Testis (tissue), 3 donors: ENCODE results near the gene PHAX. TPM values are rescaled to one million over a fixed set of nuclear protein-coding genes. Genes with fewer than 3 reads are reported as not detected.
"Not testable (repeated sequence)": the region's sequence is repeated elsewhere in the genome, so short reads cannot be mapped to it uniquely, and the experiment has no call there.

Experiments used
- DNase-seq: peaks from one replicate; pipeline ENCODE4 v3.0.0-alpha.2; 2019
- H3K27ac ChIP-seq, 2 donors: fragments of 200-600 bp; sonication (generic); one replicate each; pipeline ENCODE4 v1.5.1; 2019
- H3K27me3 ChIP-seq: fragments of 200-600 bp; sonication (generic); one replicate; pipeline ENCODE4 v1.5.1; 2019
- H3K36me3 ChIP-seq: fragments of 200-600 bp; sonication (generic); one replicate; pipeline ENCODE4 v1.5.1; 2017; ENCODE audit warnings: low read depth; ENCODE audit errors: missing control alignments
- H3K4me1 ChIP-seq: fragments of 200-600 bp; sonication (generic); one replicate; pipeline ENCODE4 v1.5.1; 2019
- H3K4me3 ChIP-seq, 2 donors: fragments of 200-600 bp; sonication (generic); one replicate each; pipeline ENCODE4 v1.5.1; 2017 to 2019
- H3K9me3 ChIP-seq: fragments of 200-600 bp; sonication (generic); one replicate; pipeline ENCODE4 v1.5.1; 2017
- CTCF ChIP-seq, 3 experiments: fragments of 450-650 bp in 2 of 3; fragments of 200-600 bp in 1 of 3; sonication (generic) in 1 of 3; IDR thresholded peaks; one replicate each; pipeline ENCODE4 v1.5.1; 2016 to 2019; ENCODE audit warnings: antibody characterized with exemption in 3 of 3, mild to moderate bottlenecking in 2 of 3, moderate library complexity in 1 of 3
- POLR2A ChIP-seq: fragments of 450-650 bp; IDR thresholded peaks from one replicate; pipeline ENCODE4 v1.6.1; 2017; ENCODE audit warnings: antibody characterized with exemption, mild to moderate bottlenecking, moderate library complexity
- WGBS, 2 donors: methylation state at CpG; one replicate each; pipeline ENCODE4 v1.1.5; 2018; 5-methylcytosine and 5-hydroxymethylcytosine counted together
- intact Hi-C: fragments of 100-400 bp; cut with DNase I; formaldehyde crosslinking; loops from one replicate; pipeline ENCODE4 v1.15.1; 2023; ENCODE audit warnings: low total_unique reads
- polyA plus RNA-seq: library from polyadenylated mRNA; stranded (reverse); fragments of 350-450 nt; fragmentation: Illumina TruSeq; extraction: RNeasy Lipid Tissue Mini Kit (QIAGEN cat#74804); gene quantifications from one replicate; pipeline ENCODE4 v1.2.3, GENCODE V29; 2014; ENCODE audit warnings: low read depth, low replicate concordance; ENCODE audit not compliant: insufficient read depth
- total RNA-seq, 2 donors: library from RNA; depleted of rRNA; stranded (reverse); fragments of >200 nt; gene quantifications; one replicate each; pipeline ENCODE4 v1.2.3, GENCODE V29; 2016

PHAX gene
- total and polyA plus RNA-seq, 3 donors from 2014 or later, result 21.2 to 55.6 (median 48.9) TPM

GRCh38 chr5:126656401-126657007 lies 55.8 kb downstream of the PHAX start:
- Histone ChIP-seq H3K27me3 (no peaks in the 10 kb centered on the region), H3K36me3 (no peaks in the 10 kb centered on the region), H3K27ac (no peak overlapping the region), H3K4me3 (no peak overlapping the region), H3K9me3 (no peaks in the 10 kb centered on the region), H3K4me1 (no peaks in the 10 kb centered on the region)
- TF ChIP-seq POLR2A, result no peak
- TF ChIP-seq CTCF (IDR thresholded peaks at IDR 0.05), result peak in 2 of 3 experiments; percentile 69 to 86
- no peak for DNase-seq
- intact Hi-C loops, result no loop called here
- WGBS, 2 donors, result 21 to 39% methylated on average over 5 of the region's 5 CpGs

GRCh38 chr5:126658561-126658960 lies 57.8 kb downstream of the PHAX start:
- Histone ChIP-seq H3K36me3 (no peaks in the 10 kb centered on the region), H3K9me3 (no peaks in the 10 kb centered on the region), H3K4me1 (no peaks in the 10 kb centered on the region), H3K27me3 (no peaks in the 10 kb centered on the region), H3K4me3 (no peak overlapping the region), H3K27ac (no peak overlapping the region)
- TF ChIP-seq POLR2A, result no peak
- TF ChIP-seq CTCF (IDR thresholded peaks at IDR 0.05), result no peak
- intact Hi-C loops, result no loop called here
- WGBS, 2 donors, result 79 to 85% methylated on average over 5 of the region's 5 CpGs
- DNase-seq, result no peak

DNA sequence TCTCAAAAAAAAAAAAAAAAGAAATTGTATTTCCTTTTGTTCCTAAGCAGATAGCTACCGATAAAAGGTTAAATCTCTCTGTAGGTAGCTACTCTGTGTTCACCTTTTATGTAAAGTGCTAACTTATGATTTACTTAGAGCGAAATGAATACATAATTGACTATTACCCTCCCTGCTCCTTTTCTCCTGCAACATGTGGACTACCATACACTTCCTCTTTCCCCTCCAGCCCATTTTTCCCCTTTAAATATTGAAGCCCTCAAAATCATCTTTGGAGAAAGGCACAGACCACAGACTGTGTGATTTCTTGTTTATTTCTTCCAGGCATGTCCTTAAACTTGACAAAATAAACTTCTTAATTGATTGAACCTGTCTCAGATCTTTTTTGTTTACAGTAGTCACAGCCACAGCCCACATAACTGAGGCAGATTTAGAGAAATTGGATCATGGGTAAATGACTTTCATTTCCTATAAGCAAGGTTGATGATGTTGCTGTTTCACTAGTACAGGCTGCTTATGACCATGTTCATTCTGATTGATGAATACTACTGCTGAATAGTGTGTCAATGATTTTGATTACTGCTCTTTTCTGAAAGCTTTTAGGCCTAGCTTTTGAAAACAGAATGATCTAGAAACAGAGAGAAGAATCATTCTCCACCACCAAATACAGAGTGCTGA lies 59.2 kb downstream of the PHAX start:
- Histone ChIP-seq H3K27ac (no peak overlapping the region), H3K4me1 (no peaks in the 10 kb centered on the region), H3K27me3 (no peaks in the 10 kb centered on the region), H3K4me3 (no peak overlapping the region), H3K36me3 (no peaks in the 10 kb centered on the region), H3K9me3 (no peaks in the 10 kb centered on the region)
- DNase-seq, result no peak
- intact Hi-C loops, result no loop called here
- 94 to 95% methylated on average over 2 of the region's 2 CpGs for WGBS, 2 donors
- TF ChIP-seq CTCF (IDR thresholded peaks at IDR 0.05) (no peak), POLR2A (no peak)

- no peaks in the 10 kb centered on the region for H3K9me3 ChIP-seq
- TF ChIP-seq POLR2A, result no peak
- WGBS, 2 donors, result 83 to 90% methylated on average over 2 of the region's 2 CpGs
- H3K36me3 ChIP-seq, result no peaks in the 10 kb centered on the region
- no peaks in the 10 kb centered on the region for H3K4me1 ChIP-seq
- DNase-seq, result no peak
- no peak overlapping the region for H3K4me3 ChIP-seq
- H3K27me3 ChIP-seq, result no peaks in the 10 kb centered on the region
- no peak overlapping the region for H3K27ac ChIP-seq
- intact Hi-C loops, result no loop called here
Measured at GRCh38 chr5:126664586-126664985, 63.8 kb downstream of the PHAX start.

DNA sequence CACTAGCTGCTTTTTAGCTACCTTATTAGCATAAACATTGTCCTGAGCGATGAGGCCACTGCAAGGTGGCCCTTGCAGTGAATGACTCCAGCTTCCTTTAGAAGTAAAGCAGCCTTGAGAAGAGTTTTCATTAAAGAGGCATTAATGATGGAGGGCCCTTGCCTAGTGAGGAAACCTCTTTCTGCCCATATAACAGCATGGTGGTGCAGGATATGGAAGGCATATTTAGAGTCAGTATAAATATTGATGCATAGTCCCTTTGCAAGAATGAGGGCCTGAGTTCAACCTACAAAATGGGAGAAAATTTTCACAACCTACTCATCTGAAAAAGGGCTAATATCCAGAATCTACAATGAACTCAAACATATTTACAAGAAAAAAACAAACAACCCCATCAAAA lies 69.4 kb downstream of the PHAX start:
- H3K36me3 ChIP-seq, DNase-seq, H3K9me3 ChIP-seq, H3K27ac ChIP-seq, H3K4me1 ChIP-seq, H3K27me3 ChIP-seq, H3K4me3 ChIP-seq: not testable (repeated sequence)
- 81 to 97% methylated on average over 1 of the region's 1 CpG for WGBS, 2 donors
- intact Hi-C loops, result loop anchor here (10.0 kb wide), 1 partner anchor 115 kb away; no protein-coding TSS in a partner anchor

DNA sequence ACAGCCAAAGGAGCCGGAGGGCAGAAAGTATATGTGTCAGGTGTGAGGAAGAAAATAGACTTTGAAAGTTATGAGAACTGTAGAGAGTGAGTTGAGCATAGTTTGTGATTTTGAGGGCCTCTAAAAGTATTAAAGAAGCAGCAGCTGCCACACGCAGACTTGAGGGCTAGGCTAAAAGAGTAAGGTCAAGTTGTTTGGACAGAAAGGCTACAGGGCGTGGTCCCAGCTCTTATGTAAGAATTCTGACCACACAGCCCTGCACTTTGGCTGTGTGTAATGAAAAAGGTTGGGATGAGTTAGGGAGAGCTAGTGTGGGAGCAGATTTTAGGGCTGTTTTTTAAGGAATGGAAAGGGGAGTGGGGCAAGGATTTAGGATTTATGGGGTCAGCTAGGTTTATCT lies 70.9 kb downstream of the PHAX start:
- not testable (repeated sequence) for DNase-seq, H3K9me3 ChIP-seq, H3K36me3 ChIP-seq, H3K4me1 ChIP-seq, H3K27ac ChIP-seq, H3K27me3 ChIP-seq, H3K4me3 ChIP-seq
- intact Hi-C loops, result loop anchor here (10.0 kb wide), 1 partner anchor 113 kb away; no protein-coding TSS in a partner anchor
- WGBS, 2 donors, result 83 to 90% methylated on average over 3 of the region's 3 CpGs
